ENCODE results near the gene ERGIC3. TPM values are rescaled to one million over a fixed set of nuclear protein-coding genes. Genes with fewer than 3 reads are reported as not detected.

ERGIC3 gene
- total and polyA plus RNA-seq, 8 donors: 197 to 390 (median 365) TPM

- no peaks in the 10 kb centered on the region for H3K9me3 ChIP-seq
- H3K4me3 ChIP-seq: no peak overlapping the region
- no peak overlapping the region for H3K27ac ChIP-seq
- ATAC-seq (no peak), DNase-seq (no peak)
- intact Hi-C loops (cut with DNase I): no loop called here
- peaks cover 0 to 84% of the 10 kb centered on the region in 2 donors for H3K36me3 ChIP-seq
- no peaks in the 10 kb centered on the region for H3K27me3 ChIP-seq
- H3K4me1 ChIP-seq: no peaks in the 10 kb centered on the region
- no peak for TF ChIP-seq CTCF (IDR thresholded peaks at IDR 0.05)
Measured at GRCh38 chr20:35555951-35556645, 14.2 kb downstream of the ERGIC3 start.

- Histone ChIP-seq H3K36me3 (peaks cover 0 to 76% of the 10 kb centered on the region in 2 donors), H3K4me1 (no peaks in the 10 kb centered on the region), H3K27ac (no peak overlapping the region), H3K4me3 (no peak overlapping the region), H3K9me3 (no peaks in the 10 kb centered on the region), H3K27me3 (no peaks in the 10 kb centered on the region)
- intact Hi-C loops (cut with DNase I): no loop called here
- TF ChIP-seq CTCF (IDR thresholded peaks at IDR 0.05): no peak
- ATAC-seq (no peak), DNase-seq (no peak)
Measured at GRCh38 chr20:35556871-35557270, 15.0 kb downstream of the ERGIC3 start.

DNA sequence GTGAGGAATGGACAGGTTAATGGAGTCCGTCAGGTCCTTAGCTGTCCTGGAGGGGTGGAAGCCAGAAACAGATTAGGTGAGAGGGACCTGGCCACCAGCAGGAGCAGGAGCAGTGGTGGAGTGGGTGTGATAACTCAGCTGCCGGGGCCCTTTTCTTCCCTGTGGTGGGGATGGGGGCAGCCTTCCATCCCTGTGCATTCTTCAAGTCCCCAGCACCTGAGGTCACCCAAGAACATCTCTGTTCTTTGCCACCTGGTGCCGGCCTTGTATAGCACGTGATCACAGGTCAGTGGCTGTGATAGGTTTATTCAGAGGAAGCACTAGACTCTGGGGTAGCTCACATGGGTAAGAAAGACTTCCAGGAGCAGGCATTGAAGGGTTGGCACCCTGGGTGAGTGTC is 16.6 kb downstream of the ERGIC3 start:
- H3K4me3 ChIP-seq: no peak overlapping the region
- no peaks in the 10 kb centered on the region for H3K4me1 ChIP-seq
- H3K27ac ChIP-seq: no peak overlapping the region
- intact Hi-C loops (cut with DNase I): no loop called here
- no peaks in the 10 kb centered on the region for H3K27me3 ChIP-seq
- H3K36me3 ChIP-seq: peaks cover 0 to 61% of the 10 kb centered on the region in 2 donors
- ATAC-seq (no peak), DNase-seq (no peak)
- no peak for TF ChIP-seq CTCF (IDR thresholded peaks at IDR 0.05)
- no peaks in the 10 kb centered on the region for H3K9me3 ChIP-seq

- DNase-seq: no peak
- TF ChIP-seq CTCF (IDR thresholded peaks at IDR 0.05): no peak
- intact Hi-C loops (cut with DNase I): no loop called here
- Histone ChIP-seq H3K4me3 (no peak overlapping the region), H3K9me3 (no peaks in the 10 kb centered on the region), H3K4me1 (no peaks in the 10 kb centered on the region), H3K27ac (no peak overlapping the region), H3K27me3 (no peaks in the 10 kb centered on the region), H3K36me3 (peaks cover 0 to 54% of the 10 kb centered on the region in 2 donors)
- no peak for ATAC-seq
Measured at GRCh38 chr20:35559042-35559693, 17.3 kb downstream of the ERGIC3 start.

DNA sequence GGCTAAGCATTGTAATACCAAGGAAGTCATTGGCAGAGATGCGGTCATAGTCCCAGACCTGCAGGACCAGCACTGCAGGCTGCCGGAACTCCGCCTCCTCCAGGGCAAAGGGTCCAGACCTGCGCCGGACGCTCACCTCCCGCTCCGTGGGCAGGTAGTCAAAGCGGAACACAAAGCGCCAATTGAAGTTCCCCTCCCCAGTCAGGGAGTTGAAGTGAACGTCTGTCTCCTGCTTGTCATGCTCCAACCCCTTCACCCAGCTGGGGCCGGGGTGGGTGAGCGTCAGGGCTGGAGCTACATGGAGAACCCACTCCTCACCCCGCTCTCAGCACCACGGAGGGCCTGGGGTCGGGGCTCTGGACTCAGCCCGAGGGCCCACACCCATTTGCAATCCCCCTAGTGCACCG is 18.2 kb downstream of the ERGIC3 start:
- no peaks in the 10 kb centered on the region for H3K9me3 ChIP-seq
- H3K36me3 ChIP-seq: peaks cover 0 to 45% of the 10 kb centered on the region in 2 donors
- H3K27ac ChIP-seq: no peak overlapping the region
- no peaks in the 10 kb centered on the region for H3K4me1 ChIP-seq
- H3K4me3 ChIP-seq: no peak overlapping the region
- TF ChIP-seq CTCF (IDR thresholded peaks at IDR 0.05): no peak
- no peaks in the 10 kb centered on the region for H3K27me3 ChIP-seq
- DNase-seq (peak in 1 of 4 donors; percentile 30), ATAC-seq (no peak)
- intact Hi-C loops (cut with DNase I): no loop called here

Data from left lung (tissue), 10 donors.